Stimulated activated CD8-positive, alpha-beta memory T cell treated with anti-CD3 and anti-CD28 coated beads, Interleukin-15, amount 100 ng/mL, for 1 hour (primary cell): ENCODE measurements around the gene CSNK1D.

Source experiments
- DNase-seq: peaks from one replicate; pipeline ENCODE4 v3.0.0-alpha.2; 2020; ENCODE audit warnings: low read depth

The CSNK1D gene

DNA sequence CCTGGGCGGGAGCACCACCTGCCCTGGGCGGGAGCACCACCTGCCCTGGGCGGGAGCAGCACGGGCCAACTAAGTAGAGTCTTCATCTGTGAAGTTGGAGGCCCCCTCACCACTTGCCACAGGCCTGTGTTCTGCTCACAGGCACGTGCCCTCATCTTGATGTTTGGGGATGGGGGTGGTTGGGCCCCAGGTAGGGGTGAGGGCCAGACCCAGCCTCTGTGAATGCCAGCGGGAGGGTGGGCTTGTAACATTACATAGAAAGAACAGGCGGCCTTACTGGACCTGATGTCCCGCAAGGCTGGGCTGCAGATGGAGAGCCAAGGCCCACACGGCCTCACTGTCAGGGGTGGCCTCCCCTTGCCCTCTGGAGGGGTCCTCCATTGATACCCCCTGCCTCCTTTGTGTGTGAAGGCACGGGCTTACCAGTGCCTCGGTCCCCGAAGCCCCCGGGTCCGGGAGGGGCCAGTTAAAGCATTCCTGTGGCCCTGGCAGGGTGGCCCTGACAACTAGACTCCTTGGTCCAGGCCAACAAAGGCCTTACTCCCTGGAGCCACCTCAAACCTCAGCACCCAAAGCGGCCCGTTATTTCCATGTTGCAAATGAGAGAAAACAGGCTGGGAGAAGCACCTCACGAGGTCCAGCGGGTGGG is 45.7 kb downstream of the CSNK1D start:
- DNase-seq: no peak

DNA sequence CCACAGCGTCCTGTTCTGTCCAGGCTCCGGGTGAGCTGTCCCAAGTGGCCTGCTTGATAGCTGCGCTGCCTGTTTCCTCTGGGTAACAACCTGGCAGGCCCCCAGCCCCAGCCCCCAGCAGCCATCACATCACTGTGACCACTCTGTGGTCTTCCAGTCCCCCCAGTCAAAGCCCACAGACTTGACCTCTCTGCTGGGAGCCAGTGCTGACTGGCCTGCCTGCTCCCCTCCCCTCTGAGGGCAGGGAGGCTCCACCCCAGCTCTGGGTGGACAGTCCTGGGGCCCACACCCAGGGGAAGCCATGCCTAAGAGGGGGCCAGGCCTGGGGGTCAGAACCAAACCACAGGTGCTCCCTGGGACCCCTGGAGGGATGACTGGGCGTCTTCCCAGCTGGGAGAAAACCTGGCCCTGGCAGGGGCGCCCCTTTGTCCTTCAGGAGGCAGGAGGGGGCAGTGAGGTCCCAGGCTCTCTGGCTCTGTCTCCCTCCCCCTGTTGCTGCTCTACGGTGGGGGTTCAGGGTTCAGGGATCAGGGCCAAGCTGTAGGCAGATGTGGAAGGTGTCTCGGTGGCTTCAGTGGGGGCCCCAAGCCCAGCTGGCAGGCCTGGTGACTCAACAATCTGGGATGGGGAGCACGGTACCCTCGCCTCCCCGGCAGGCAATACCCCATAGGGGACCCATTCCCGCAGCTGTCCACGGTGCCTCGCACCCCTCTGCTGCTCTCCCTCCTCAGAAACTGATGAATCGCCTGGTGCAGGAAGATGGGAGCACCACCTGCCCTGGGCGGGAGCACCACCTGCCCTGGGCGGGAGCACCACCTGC is 46.5 kb downstream of the CSNK1D start:
- DNase-seq: no peak

DNA sequence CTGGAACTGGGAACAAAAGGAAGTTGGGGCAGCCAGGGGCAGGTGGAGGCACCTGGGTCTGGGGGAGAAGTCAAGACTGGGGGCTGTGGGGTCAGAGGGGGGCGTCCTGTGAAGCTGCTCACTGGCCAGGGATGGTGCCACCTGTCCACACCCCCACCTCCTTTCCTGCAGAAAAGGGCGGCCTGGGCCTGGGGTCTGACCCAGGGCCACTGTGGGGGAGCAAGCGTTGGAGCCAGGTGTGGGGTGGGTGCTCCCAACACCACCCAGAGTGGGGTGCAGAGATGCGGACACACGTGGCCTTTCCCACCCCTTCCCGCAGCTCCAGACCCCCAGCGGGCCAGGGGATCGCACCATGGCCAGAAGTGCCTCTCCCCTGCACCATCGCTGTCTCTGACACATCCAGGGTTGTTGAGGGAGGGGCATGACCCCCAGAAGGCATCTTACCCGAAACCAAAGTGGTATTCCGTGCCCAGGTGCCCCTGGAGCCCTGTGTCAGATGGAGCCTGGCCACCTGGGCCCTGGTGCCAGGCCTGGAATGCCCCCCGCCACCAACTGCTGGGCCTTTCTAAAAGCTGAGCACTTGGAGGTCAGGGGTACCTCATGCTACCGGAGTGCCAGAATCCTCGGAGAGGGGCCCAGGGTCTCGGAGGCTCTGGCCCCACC is 47.2 kb downstream of the CSNK1D start:
- no peak for DNase-seq

DNA sequence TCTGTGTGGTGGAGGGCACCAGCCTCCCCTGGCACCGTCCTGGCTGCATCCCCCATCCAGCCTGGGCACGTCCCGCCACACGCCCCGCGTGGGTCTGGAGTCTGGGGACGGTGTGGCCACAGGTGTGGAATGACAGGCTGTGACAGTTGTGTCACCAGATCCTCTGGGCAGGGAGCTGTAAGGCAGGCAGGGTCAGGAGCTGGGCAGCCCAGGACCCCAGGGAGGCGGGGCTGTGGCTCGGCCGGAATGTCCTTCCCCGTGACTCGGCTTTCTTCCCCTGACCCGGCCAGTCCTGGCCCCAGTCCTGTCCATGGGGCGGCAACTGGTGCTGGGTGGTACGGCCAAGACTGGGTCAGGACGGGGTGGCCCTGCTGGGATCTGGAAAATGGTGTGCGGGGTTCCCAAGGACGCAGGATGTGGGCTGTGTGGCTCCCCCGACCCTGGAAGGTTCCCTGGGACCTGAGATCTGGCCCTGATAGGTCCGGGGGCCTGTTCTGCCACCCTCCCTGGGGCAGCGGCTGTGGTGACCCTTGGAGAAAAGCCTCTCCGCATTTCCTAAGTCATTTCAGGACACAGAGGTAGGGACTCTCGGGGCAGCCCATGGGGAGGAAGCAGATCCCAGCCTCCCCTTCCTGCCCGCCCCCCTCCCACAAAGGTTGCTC is 48.0 kb downstream of the CSNK1D start:
- DNase-seq: no peak

DNA sequence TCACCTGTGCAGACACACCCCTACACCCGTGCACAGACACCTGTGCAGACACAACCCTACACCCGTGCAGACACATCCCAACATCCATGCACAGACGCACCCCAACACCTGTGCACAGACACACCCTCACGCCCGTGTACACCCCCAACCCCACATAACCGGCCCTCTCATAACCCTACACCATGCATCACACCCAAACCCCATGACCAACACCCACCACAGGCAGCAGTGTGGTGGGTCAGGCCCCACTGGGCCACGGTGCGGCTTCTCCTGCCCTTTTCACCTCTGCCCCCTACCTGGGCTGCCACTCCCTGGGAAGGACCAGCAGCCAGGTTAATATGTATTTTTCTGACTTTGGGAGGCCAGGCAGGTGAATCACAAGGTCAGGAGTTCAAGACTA is 48.8 kb downstream of the CSNK1D start:
- no peak for DNase-seq

DNA sequence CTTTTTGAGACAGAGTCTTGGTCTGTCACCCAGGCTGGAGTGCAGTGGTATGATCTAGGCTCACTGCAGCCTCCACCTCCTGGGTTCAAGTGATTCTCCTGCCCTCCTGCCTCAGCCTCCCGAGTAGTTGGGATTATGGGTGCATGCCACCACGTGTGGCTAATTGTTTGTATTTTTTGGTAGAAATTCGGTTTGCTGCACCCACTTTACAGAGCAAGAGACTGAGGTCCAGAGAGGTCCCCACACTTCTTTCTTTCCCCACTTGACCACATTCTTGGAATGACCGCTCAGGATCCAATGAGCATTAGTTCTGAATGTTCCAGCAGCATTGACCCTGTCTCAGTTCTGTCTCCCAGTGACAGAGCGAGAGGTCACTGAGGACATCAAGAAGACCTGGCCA is 50.0 kb downstream of the CSNK1D start:
- DNase-seq: no peak

DNA sequence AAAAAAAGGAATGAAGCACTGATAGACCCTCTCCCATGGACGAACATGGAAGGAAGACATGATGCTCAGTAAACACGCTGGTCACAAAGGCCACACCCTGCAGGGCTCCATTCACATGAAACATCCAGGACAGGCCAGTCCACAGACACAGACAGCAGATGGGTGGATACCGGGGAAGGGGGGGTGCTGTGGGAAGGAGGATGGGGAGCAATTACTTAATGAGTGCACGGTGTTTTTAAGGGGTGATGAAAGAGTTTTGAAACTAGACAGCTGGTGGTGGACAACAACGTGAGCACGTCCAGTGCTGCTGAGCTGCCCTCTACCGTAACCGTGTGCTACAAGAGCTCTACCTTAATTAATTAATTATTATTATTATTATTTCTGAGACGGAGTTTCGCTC is 50.7 kb downstream of the CSNK1D start:
- no peak for DNase-seq

DNA sequence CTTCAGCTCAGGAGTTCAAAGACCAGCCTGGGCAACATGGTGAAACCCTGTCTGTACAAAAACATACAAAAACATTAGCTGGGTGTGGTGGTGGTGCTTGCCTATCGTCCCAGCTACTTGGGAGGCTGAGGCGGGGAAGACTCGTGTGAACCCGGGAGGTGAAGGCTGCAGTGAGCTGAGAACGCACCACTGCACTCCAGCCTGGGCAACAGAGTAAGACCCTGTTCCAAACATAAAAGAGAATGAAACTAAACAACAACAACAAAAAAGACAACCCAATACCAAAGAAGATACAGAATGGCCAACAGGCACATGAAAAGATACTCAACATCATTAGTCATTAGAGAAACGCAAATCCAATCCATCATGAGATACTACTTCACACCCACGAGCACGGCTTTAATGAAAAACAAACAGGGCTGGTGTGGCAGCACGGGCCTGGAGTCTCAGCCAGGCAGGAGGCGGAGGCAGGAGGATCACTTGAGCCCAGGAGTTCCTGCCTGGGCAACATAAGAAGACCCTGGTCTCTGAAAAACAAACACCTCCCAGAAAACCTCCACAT is 52.1 kb downstream of the CSNK1D start:
- no peak for DNase-seq

DNA sequence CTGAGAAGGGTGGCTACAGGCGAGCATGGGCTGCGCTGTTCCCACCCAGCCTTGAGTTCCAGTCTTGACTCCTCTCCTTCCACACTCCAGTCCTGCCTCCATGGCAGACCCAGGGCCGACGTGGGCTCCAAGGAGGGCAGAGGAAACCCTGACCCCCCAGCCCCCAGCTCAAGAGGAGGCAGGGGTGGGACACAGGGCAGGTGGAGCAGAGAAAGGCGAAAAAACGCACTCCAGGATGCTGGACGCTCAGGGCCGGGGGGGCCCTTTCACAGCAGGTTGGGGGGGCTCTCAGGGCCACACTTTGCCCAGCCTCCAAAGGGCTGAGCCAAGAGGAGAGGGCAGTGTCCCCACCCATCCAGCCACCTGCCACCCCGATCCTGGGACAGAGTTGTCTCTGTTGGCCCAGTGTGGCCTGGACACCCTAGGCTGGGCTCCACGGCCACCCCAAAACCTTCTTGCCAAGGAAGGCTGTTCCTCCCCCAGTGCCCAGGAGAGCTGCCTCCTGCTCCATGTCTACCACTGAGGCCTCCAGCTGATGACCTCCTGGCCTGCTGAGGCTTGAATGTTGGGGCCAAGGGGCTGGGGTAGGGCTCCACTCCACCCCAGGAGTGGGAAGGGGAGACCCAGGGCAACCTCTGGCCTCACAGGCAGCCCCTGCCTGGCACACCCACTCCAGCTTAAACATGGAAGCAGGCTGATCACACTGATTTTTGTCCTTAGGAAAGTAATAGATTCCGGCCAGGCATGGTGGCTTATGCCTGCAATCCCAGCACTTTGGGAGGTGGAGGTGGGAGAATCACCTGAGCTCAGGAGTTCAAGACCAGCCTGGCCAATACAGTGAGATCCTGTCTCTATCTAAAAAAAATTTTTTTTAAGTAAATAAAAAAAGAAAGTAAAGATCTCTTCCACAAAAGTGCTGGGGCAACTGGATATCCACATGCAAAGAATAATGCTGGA is 53.5 kb downstream of the CSNK1D start:
- DNase-seq: no peak

DNA sequence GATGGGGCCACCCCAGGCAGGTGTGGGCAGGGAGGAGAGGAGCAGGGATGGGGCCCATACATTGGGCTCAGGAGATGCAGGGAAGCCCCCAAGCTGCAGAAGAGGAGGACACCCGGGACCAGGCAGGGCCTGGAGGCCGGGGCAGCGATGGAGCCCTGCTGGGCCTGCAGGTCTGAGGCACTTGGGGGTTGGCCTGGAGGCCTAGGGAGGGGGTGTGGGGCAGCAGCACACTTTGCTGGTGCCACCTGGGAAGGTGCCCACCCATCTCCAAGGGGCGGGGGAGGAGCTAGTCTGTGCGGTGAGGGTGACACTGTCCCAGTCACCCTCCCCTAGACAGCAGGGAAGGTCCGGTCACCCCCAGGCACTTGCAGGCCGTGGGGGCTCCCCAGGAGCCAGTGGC is 54.4 kb downstream of the CSNK1D start:
- DNase-seq: no peak

DNA sequence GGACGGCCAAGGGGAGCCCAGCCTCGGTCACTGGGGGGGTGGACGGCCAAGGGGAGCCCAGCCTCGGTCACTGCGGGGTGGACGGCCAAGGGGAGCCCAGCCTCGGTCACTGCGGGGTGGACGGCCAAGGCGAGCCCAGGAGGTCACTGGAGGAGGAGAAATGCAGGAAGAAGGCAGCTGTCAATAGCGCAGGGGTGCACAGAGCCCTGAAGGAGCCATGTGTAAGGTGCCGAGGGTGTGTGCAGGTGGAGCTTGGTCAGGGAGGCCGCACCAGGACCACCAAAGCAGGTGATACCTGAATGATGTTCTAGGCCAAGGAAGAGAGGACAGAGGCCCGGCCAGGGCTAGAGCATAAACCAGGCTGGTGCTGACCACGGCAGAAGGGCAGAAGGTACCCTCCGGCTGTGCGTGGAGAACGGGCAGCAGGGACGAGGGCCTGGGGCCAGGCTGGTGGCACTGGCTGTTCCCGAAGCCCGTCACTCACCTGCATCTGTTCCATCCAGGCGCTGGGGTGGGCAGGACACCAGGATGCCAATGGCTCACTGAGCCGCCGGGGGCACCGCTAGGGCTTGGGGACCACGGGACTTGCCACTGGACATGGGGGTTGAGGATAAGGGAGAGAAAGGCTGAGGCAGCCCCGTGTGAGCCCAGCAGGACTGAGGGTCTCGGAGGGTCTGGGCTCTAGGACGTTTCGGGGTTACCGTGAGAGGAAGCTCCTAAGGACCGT is 55.0 kb downstream of the CSNK1D start:
- no peak for DNase-seq

DNA sequence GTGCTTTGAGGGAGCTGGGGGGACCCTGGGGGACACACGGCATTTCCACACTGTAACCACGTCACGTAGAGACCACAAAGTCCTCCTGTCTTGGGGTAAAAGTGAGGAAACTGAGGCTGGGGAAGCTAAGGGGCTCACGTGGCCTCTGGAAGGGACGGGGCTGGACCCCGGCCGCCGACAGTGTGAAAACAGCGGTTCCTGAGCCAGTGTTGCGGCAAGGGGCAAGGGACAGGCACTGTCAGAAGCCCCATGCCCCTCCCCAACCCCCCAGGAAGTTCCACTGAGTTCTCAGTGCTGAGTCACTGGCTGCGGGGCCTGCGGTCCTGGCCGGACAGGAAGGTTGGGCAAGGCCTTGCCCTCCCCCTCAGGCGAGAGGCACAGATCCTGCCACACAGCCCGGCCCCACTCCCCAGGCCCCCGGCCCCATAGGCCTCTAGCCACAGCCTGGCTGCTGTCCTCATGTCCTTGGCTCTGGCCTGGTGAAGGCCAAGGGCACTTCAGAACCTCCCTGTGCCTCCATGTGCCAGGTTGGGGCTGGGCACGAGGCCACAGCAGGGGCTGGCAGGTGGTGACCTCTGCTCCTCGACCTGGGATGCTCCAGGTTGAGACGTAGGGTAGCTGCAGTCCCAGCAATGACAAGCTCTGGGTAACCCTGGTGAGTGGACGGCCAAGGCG is 55.8 kb downstream of the CSNK1D start:
- no peak for DNase-seq

DNA sequence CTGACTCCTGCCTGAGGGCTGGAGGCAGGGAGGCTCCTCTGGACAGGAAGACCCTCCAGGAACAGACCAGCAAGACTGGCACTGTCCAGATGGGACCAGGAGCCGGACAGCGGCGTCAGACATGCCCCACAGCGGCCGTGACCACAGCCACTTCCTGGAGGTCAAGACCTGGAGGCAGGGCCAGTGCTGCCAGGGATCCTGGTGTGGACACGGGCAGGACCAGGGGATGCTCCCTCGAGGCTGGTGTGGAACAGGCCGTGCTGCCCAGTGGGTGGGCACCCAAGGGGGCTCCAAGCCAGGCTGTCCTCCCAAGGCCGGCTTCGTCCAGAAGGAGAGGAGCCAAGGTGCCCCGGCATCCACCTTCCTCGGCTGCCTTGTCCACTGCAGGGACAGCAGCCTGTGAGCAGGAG is 56.4 kb downstream of the CSNK1D start:
- DNase-seq: no peak

DNA sequence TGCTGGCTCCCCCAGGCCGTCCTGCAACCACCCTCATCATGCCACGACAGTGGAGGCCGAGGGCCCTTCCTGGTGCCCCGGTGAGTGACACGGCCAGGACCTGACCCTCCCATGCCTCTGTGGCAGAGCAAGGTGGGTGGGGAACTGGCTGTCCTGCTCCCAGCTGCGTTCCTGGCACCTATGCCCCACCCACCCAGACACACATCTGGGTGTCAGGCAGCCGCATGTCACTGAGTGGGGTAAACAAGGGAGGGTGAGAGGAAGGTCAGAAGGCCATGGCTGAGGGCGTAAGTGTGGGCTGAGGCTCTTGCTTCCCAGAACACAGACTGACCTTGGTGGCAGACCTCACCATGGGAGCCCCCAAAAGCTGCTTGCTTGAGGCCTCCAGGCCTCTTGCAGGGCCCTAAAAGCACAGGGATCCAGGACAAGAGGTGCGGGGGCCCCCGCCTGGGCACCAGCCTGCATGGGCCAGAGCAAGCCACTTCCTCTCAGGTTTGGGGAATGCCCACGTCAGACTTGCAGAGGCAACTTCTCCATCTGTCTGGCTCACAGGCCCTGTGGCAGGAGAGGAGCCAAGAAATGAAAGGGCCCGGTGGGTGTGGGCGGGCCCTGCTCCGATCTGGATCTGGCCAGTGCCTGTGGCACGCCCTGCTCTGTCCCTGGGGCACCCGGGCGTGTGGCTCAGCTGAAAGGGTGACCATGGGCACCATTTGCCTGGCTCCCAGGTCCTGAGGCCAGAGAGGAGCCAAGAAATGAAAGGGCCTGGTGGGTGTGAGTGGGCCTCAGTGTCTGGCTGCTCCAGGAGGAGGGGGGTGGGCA is 57.0 kb downstream of the CSNK1D start:
- no peak for DNase-seq

DNA sequence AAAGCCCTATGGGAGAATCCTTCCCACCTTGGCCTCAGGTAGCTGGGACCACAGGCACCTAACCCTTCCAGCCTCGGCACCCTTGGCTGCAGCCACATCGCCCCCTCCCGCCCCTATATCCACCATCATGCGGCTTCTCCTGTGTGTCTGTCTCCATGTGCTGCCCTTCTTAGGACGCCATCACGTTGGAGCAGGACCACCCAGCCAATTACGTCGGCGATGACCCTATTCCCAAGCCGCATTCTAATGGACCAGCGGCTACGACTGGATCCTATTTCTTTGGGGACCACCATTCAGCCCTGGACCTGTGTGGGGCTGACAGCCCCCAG is 57.6 kb downstream of the CSNK1D start:
- DNase-seq: no peak

DNA sequence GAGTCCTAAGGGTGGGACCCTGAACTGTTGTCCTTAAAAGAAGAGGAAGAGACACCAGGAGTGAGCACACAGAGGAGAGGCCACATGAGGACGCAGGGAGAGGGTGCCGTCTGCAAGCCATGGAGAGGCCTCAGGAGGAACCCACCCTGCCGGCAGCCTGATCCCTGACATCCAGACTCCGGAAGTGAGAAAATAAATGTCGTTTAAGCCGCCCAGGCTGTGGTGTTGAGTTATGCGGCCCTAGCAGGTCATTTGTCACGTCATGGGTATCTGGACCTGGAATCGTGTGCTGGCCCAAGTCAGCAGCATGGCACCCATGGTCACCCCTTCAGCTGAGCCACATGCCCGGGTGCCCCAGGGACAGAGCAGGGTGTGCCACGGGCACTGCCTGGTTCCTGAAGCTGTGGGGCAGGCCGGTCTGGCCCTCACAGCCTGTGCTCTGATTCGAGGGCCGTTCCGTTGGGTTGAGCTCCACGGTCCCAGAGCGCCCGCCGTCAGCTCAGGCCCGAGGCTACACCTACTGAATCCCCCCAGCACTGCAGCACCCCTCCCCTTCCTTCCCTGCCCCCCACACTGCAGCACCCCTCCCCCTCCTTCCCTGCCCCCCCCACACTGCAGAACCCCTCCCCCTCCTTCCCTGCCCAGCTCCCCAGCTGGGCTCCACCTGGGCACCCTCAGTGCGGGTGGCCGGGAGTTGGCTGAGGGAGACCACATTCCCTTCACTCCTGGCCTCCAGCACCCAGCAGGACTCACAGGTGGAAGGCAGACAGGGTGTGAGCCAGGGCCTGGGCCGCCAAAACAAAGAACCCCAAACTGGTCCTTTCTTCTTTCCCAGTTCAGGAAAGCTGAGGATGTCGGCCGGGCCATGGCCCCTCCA is 58.2 kb downstream of the CSNK1D start:
- DNase-seq: no peak

DNA sequence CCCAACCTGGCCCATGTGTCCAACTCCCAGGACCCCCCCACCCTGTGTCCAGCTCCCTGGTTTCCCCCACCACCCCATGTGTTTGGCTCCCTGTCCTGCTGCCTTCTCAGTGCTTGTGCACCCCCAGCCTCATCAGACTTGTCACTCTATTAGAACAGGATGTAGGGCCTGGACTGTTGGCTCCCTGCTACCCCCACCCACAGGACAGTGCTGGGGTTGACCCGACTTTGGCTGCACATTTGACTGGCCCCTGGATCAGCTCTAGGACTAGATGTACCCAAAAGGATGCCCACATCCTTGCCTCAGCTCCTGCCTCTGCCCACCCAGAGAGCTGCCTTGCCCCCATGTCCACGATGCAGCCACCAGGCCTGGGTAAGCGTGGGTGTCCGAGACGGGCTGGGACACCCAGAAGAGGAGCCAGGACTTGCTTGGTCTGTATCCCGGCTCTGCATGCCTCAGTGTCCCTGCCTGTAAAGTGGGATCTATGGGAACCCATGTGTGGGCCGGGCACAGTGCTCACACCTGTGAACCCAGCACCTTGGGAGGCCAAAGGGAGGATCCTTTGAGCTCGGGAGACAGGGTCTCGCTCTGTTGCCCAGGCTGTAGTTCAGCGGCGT is 59.4 kb downstream of the CSNK1D start:
- no peak for DNase-seq
